Measurements from ENCODE around the gene ATP5F1B. TPM values are rescaled to one million over a fixed set of nuclear protein-coding genes. Genes with fewer than 3 reads are reported as not detected.

Gene ATP5F1B
- total RNA-seq, 1 experiment from 2014 or later = 1,064 TPM

GRCh38 chr12:56688846-56689109, 43.0 kb upstream of the ATP5F1B start:
- ATAC-seq (no peak; the same call in 1 of the 2 replicates), DNase-seq (ENCODE audit: low spot score) (no peak)
- ChIA-PET POLR2A (interaction anchor here (0.6 to 3.2 kb wide), 14 partner anchors 9 to 643 kb away, joined by 3 to 15 read pairs (median 4); partner anchors contain the start of genes ATP5F1B and NACA), CTCF (interaction anchor here (0.6 to 3.9 kb wide), 7 partner anchors 52 to 436 kb away, joined by 3 to 27 read pairs (median 5); partner anchors contain the start of gene BAZ2A)
- TF ChIP-seq SP1 (CRISPR knock-in tag; conservative IDR thresholded peaks at IDR 0.05) (no peak), PRRX2 (CRISPR knock-in tag; IDR thresholded peaks at IDR 0.05) (0 out of 2 replicates have a peak, but pooled peaks have one; percentile 30)
- Mint-ChIP-seq H3K4me3 (peak overlapping the region; percentile 99), H3K9me3 (no peaks in the 10 kb centered on the region), H3K27ac (peak overlapping the region; percentile 97), H3K27me3 (ENCODE audit: low read depth) (no peaks in the 10 kb centered on the region; the same call in 1 of the 2 replicates), H3K36me3 (peaks cover 26% of the 10 kb centered on the region), H3K4me1 (peaks cover 16% of the 10 kb centered on the region)

- peak within 1 kb of the TSS; percentile 98 for H3K27ac Mint-ChIP-seq
- ChIA-PET CTCF (interaction anchor here (0.6 to 3.9 kb wide), 8 partner anchors 29 to 381 kb away, joined by 3 to 27 read pairs (median 4); partner anchors contain the start of gene BAZ2A), POLR2A (interaction anchor here (0.6 to 3.2 kb wide), 12 partner anchors 10 to 424 kb away, joined by 3 to 15 read pairs (median 5); partner anchors contain the start of genes ATP5F1B and NACA)
- H3K4me1 Mint-ChIP-seq = peaks cover 17% of the 10 kb centered on the region
- DNase-seq (ENCODE audit: low spot score) = peak; percentile 99
- H3K9me3 Mint-ChIP-seq = no peaks in the 10 kb centered on the region
- peak; percentile 80 for ATAC-seq
- H3K36me3 Mint-ChIP-seq = peaks cover 26% of the 10 kb centered on the region
- no peaks in the 10 kb centered on the region; the same call in 1 of the 2 replicates for H3K27me3 Mint-ChIP-seq (ENCODE audit: low read depth)
- peak within 1 kb of the TSS; percentile 99 for H3K4me3 Mint-ChIP-seq
- TF ChIP-seq ERG (CRISPR knock-in tag; IDR thresholded peaks at IDR 0.05) = no peak
- no peak for TF ChIP-seq RELA (CRISPR knock-in tag; IDR thresholded peaks at IDR 0.05; ENCODE audit: borderline replicate concordance)
- TF ChIP-seq RORB (CRISPR knock-in tag; IDR thresholded peaks at IDR 0.05) = no peak
- TF ChIP-seq USF1 (CRISPR knock-in tag; IDR thresholded peaks at IDR 0.05) = 0 out of 2 replicates have a peak, but pooled peaks have one; percentile 43
- TF ChIP-seq MAX (CRISPR knock-in tag; IDR thresholded peaks at IDR 0.05) = peak; percentile 88
- peak; percentile 78; the same call in 1 of the 2 replicates for TF ChIP-seq E2F1 (CRISPR knock-in tag; IDR thresholded peaks at IDR 0.05)
- TF ChIP-seq PRDM15 (CRISPR knock-in tag; IDR thresholded peaks at IDR 0.05) = no peak
- TF ChIP-seq NFE2L1 (CRISPR knock-in tag; IDR thresholded peaks at IDR 0.05) = peak; percentile 98
- TF ChIP-seq FOXK1 (CRISPR knock-in tag; IDR thresholded peaks at IDR 0.05) = no peak; the same call in 1 of the 2 replicates
- no peak for TF ChIP-seq NFATC4 (CRISPR knock-in tag; IDR thresholded peaks at IDR 0.05)
- no peak for TF ChIP-seq ZNF138 (CRISPR knock-in tag; conservative IDR thresholded peaks at IDR 0.05)
- 0 out of 2 replicates have a peak, but pooled peaks have one; percentile 6 for TF ChIP-seq ZBTB43 (CRISPR knock-in tag; IDR thresholded peaks at IDR 0.05)
- no peak for TF ChIP-seq ZSCAN18 (CRISPR knock-in tag; IDR thresholded peaks at IDR 0.05)
- TF ChIP-seq GABPB1 (CRISPR knock-in tag; IDR thresholded peaks at IDR 0.05) = peak; percentile 87
- no peak for TF ChIP-seq MLX (CRISPR knock-in tag; IDR thresholded peaks at IDR 0.05)
- TF ChIP-seq GRHL2 (CRISPR knock-in tag; IDR thresholded peaks at IDR 0.05; ENCODE audit: insufficient replicate concordance, severe bottlenecking) = no peak
- no peak for TF ChIP-seq SOX15 (CRISPR knock-in tag; IDR thresholded peaks at IDR 0.05)
- TF ChIP-seq NR1H2 (CRISPR knock-in tag; IDR thresholded peaks at IDR 0.05) = no peak
- TF ChIP-seq KAT7 (CRISPR knock-in tag; IDR thresholded peaks at IDR 0.05; ENCODE audit: borderline replicate concordance) = no peak
These were observed 42.5 kb upstream of the ATP5F1B start, which contains the start of gene PTGES3 for GRCh38 chr12:56688129-56688845. TSS of gene PTGES3 (minus strand) at chr12:56688284. CDS start at chr12:56687999, 285 bp downstream.
